Upper lobe of left lung (tissue), 4 donors: ENCODE data around the gene HES2.

ENCODE experiments used
- EP300 ChIP-seq, 4 donors: sonication (generic); formaldehyde crosslinking; IDR thresholded peaks; one replicate each; pipeline ENCODE4 v1.5.1; 2017; ENCODE audit warnings: antibody characterized with exemption in 4 of 4, control low read depth in 2 of 4
- POLR2A ChIP-seq, 4 donors: fragments of 450-650 bp; IDR thresholded peaks; one replicate each; pipeline ENCODE4 v1.5.1; 2016 to 2017; ENCODE audit warnings: antibody characterized with exemption in 4 of 4, mild to moderate bottlenecking in 2 of 4
- TF ChIP-seq, protein P1 (sequence below), 6 experiments: fragments of 450-650 bp in 4 of 6; fragments of 200-600 bp in 2 of 6; sonication (generic) in 2 of 6; IDR thresholded peaks; one replicate each; pipeline ENCODE4 v1.5.1; 2016 to 2019; ENCODE audit warnings: antibody characterized with exemption in 6 of 6

DNA sequence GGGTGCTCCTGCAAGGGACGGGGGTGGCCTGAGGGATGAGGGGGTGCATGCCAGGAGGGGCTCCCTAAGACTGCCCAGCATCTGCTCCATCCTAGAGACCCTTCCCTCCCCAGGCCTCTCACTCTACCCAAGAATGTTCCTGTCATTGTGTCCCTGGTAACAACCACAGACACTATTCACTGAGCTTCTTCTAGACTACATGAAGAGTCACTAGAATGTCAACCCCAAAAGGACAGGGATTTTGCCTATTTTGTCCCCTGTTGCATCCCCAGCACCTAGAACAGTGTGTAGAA, 43.3 kb upstream of the HES2 start:
- TF ChIP-seq POLR2A (IDR thresholded peaks at IDR 0.05) (no peak), EP300 (IDR thresholded peaks at IDR 0.05) (no peak)
- TF ChIP-seq, protein P1, sequence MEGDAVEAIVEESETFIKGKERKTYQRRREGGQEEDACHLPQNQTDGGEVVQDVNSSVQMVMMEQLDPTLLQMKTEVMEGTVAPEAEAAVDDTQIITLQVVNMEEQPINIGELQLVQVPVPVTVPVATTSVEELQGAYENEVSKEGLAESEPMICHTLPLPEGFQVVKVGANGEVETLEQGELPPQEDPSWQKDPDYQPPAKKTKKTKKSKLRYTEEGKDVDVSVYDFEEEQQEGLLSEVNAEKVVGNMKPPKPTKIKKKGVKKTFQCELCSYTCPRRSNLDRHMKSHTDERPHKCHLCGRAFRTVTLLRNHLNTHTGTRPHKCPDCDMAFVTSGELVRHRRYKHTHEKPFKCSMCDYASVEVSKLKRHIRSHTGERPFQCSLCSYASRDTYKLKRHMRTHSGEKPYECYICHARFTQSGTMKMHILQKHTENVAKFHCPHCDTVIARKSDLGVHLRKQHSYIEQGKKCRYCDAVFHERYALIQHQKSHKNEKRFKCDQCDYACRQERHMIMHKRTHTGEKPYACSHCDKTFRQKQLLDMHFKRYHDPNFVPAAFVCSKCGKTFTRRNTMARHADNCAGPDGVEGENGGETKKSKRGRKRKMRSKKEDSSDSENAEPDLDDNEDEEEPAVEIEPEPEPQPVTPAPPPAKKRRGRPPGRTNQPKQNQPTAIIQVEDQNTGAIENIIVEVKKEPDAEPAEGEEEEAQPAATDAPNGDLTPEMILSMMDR (IDR thresholded peaks at IDR 0.05), result no peak
